ENCODE measurements around the gene TTBK2.

Gene TTBK2

DNA sequence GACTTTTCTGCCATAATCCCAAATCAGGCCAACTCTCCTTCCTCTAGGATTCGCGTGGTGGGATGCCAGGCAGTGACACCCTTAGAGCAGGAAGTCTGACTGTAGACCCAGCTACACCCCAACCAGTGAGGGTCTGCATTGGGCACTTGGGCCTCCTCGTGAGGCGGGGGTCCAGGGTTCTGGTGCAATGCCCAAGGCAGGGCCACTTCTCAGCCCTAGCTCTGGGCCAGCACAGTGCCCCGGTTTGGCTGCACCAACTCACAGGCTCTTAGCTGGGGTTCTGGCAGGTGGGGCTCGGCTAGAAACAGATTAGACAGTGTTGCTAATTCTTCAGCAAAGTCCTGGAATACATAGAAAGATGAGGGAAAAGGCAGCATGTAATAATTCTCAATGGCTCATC is 196.3 kb downstream of the TTBK2 start:
- DNase-seq, result no peak

DNA sequence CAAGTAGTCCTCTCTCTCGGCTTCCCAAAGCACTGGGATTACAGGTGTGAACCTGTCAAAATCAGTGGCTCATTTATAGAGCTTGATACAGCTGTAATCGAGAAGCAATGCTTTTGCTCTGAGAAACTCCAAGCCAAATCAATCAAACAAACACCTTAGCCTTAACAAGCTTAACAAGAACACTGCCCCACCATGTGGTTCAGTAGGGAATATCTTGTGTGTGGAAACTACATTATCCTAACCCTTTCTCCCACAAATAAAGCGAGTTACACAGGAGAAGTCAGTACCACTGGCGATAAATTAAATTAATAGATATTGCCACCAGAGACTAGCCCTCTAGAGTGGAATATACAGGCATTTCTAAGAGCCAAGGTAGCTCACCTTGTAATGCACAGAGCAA is 197.5 kb downstream of the TTBK2 start:
- no peak for DNase-seq

DNA sequence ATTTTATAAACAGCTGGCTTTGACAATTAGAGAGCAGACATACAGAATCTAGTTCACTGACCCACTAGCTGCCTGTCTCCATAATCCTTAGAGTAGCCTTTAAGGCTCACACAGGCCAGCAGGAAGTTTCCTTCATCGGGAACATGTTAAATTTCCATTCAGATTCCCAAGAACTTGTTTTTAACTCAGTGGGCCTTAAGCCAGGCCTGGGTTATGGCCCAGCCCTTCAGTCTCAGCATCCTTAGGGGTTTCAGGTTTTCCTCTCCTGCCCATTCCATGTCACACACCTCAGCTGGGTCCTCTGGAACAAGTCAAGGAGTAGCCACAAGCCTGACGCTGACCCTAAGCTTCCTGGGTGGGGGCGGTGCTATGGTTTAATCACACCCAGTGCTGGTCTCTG is 198.7 kb downstream of the TTBK2 start:
- no peak for DNase-seq

DNA sequence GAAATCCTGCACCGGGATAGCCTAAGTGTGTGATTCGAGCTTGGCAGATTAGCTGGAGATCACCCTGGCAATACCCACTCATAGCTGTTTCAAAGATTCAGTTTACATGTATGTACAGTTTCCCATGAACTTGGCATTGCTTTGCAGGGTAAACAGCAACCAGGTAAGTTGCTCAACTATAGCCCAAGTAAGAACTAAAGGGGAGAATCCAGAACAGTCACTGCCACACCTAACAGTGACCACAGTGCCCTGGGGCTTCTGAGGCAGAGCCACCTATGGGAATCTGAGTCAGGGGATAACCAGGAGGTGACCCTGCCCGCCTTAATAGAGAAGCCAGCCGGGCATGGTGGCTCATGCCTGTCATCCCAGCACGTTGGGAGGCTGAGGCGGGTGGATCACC is 199.6 kb downstream of the TTBK2 start:
- DNase-seq, result no peak

DNA sequence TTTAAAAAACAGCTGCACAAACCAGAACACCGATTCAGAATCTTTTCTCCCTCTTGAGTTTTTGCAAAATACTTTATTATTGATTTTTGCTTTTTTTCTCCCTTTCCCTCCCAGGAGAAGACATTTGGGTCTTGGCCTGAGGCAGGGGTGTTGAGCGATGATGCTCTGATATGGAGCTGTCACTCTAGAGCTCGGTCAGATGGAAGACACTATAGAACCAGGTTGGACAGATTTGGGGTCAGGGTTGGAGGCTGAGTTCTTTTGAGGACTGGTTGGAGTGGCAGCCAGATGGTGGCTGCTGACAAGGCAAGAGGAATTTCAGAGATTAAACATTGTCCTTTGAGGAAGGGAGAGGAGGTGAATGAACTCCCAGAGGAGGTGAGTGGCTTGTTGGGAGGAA is 200.5 kb downstream of the TTBK2 start:
- no peak for DNase-seq

DNA sequence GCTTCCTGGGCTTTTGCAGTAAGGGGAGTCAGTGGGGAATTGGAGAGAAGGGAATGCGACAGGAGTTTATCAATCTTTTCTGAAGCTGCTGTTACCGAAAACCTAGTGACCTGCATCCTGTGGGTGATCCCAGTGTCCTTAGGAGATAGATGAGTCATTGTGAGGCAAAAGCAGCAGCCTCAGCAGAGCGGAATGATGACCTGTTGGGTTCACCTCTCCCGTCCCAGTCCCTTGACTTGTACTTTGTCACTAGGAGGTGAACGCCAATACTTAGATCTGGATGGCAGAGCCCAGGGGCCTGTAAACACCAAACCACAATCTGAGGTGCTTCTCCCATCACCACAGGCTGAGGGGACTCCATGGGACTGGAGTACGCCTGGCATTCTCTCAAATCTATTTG is 201.5 kb downstream of the TTBK2 start:
- no peak for DNase-seq

DNA sequence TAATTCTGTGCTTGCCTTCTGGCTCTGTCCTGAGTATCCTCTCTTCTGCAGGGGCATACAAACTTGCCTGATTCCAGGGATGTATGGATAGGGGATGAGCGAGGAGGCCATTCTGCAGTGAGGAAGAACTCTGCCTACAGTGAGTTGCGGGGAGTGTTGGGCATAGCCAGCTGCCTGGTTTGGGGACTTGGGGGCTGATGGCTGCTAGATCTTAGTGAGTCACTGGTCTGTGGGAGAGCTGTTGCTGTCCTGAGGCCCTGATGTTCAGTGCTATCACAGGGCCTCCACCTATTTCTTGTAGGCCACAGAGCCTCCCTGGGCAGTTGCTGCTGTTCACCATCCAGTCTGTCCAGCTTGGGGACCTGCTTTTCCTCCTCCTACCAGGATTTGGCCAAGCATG is 204.0 kb downstream of the TTBK2 start:
- DNase-seq, result no peak

DNA sequence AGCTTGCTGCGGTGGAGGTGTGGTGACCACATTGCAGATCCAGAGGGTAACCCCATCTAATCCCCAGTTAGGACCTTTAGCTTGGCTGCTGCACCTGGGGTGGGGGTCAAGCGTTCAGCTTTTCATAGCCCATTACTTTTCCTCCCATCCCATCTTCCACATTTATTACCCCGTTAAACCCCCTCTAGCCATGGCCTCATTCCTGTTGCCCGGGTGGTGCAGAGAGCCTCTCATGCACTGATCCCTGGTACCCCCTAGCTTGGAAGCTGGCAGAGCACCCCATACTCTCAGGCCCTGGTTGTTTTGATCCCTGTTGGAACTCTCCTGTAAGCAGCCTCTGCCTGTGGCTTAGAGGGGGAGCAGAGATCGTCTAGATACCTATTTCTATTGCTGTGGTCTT is 204.5 kb downstream of the TTBK2 start:
- DNase-seq, result no peak

DNA sequence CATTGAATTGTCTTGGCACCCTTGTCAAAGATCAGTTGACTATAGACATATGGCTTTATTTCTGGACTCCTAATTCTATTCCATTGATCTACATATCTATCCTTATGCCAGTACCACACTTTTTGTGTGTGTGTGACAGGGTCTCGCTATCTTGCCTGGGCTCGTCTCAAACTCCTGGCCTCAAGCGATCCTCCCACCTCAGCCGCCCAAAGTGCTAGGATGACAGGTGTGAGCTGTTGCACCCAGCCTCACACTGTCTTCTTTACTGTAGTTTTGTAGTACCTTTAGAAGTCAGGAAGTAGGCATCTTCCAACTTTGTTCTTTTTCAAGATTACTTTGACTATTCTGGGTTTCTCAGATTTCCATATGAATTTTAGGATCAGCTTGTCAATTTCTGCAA is 208.0 kb downstream of the TTBK2 start:
- no peak for DNase-seq

DNA sequence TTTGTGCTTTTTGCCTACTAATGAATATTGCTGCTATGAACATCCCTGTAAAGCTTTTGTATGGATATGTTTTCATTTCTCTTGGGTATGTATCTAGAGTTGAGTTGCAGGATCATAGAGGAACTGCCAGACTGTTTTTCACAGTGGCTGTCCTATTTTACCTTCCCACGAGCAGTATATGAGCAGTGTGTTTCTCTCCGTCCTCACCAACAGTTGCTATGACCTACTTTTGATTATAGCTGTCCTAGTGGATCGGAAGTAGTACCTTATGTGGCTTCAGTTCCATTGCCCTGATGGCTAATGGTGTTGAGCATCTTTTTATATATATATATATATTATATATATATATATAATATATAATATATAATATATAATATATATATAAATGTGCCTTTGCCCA is 208.8 kb downstream of the TTBK2 start:
- DNase-seq, result no peak

DNA sequence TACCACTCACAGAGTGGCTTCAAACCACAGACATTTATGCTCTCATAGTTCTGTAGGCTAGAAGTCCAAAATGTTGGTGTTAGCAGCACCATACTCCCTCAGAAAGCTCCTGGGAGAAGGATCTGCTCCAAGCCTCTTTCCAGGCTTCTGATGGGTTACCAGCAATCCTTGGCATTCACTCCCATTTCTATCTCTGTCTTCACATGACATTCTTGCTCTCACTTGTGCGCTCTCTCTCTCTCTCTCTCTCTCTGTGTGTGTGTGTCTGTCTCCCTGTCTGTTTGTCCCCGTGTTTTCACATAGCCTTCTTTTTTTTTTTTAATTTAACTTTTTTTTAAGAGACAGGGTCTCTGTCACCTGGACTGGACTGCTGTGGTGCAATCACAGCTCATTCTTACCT is 209.9 kb downstream of the TTBK2 start:
- no peak for DNase-seq

DNA sequence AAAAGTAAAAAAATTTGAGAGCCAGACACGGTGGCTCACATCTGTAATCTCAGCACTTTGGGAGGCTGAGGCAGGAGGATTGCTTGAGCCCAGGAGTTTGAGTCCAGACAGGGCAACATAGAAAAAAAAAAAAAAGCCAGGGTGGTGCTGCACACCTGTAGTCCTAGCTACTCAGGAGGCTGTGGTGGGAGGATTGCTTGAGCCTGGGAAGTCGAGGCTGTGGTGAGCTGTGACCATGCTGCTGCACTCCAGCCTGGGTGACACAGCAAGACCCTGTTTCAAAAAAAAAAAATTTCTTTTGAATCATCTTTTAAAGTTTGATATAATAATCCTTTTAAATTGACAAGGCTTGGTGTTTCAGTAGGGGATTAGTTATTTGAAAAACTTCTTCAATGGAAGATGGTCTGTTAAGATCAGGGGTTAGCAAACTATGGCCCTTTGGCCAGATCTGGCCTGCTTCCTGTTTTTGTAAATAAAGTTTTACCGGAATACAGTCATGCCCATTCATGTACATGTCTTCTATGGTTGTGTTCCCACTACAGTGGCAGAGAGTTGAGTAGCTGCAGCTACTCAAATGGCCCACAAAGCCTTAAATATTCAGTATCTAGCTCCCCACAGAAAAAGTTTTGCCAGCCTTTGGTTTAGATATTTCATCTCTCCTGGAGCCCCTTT is 212.6 kb downstream of the TTBK2 start:
- DNase-seq, result no peak

DNA sequence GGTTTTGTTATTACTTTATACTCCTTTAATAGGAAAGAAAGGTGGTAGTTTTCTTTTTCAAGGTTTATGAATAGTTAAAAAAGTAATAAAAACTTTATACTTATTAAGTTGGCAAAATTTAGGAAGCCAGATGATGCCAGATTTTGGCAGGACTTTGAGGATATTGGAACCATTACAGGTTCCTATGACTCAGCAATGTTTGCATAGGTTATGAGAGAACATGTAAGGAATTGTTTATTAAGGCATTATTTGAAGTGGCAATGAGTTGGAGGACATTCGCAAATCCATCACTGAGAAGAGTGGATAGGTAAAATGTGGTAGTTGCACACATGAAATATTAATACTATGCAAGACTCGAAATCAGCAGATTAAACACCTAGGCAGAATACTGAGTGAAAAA is 213.5 kb downstream of the TTBK2 start:
- DNase-seq, result no peak

DNA sequence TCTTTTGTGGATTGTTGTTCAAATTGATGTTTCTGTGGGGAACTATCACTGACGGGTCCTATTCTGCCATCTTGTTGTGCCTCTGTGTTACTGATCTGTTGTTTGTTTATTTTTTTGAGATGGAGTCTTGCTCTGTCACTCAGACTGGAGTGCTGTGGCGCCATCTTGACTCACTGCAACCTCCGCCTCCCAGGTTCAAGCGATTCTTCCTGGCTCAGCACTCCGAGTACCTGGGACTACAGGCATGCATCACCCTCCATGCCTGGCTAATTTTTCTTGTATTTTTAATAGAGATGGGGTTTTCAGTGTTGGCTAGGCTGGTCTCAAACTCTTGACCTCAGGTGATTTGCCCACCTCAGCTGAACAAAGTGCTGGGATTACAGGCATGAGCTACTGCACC is 215.2 kb downstream of the TTBK2 start:
- DNase-seq, result no peak

DNA sequence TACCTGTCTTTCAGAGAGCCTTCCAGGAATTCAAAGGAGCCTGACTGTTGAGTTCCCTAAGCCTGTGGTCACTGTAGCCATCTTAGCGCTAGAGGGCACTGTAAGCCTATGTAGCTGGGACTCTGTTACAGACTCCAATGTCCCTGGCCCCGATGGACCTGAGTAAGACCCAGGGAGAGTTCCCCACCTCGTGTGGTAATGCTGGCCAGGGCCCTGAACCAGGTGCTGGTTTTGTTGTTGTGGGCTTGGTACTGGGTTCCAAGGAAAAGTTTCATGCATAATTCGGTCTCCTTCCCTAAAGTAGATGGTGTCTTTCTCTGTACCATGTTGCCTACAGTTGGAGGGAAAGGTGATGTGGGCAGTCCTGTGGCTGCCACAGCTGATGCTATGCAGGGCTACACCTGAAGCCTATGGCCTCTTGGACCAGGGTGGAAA is 216.1 kb downstream of the TTBK2 start:
- peak in 2 of 4 experiments; percentile 15 to 18 for DNase-seq

DNA sequence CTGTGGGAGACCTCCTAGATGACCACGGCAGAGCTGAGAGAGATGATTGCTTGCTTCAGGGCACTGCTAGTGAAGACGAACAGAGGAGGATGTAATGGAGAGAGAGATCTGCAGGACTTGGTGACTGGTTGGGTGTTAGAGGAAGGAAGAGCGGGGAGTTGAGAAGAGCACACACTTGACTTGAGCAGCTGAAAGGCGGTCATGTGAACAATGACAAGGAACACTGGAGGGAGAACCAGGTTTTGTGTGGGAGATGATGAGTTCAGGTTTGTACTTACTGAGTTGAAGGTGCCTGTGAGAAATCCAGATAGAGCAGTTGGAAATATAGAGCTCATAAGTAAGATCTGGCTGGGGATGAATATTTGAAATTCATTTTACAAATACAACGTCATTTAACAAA is 224.0 kb downstream of the TTBK2 start:
- no peak for DNase-seq

DNA sequence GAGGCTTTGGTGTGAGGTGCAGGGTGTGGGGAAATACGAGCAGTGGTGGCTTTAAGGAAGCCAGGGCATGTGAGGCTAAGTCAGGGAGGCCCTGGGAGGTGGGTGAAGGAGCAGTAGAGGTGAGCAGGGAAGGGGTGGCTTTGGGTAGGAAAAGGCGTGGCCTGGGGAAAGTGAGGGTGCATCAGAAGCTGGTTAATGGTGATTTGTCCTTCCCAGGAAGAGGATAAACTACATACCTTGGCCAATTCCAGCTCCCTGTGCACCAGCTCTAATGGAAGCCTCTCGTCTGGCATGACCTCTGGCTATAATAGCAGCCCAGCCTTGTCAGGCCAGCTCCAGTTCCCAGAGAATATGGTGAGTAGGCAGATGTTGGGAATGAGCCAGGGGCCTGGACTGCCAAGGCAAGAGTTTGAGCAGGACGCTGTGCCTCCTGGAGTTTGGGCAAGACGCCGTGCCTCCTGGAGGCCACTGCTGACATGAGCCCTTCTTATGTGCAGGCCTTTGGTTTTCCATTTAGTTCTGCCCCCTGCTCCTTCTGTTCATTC is 225.0 kb downstream of the TTBK2 start:
- DNase-seq, result no peak

DNA sequence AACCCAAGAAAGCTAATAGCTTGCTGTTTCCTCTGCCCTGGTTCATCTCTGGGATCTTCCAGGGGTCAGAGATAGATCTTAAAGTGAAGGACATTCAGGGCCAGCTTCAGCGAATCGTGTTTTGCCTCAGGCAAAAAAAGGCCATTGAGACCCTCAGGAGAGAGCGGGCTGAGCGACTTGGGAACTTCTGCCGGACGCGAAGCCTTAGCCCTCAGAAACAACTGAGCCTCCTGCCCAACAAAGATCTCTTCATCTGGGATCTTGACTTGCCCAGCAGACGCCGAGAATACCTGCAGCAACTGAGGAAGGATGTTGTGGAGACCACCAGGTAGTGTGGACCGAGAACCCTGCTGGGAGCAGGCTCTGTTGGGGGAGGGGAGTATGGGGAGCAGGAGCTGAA is 226.2 kb downstream of the TTBK2 start:
- DNase-seq, result no peak

DNA sequence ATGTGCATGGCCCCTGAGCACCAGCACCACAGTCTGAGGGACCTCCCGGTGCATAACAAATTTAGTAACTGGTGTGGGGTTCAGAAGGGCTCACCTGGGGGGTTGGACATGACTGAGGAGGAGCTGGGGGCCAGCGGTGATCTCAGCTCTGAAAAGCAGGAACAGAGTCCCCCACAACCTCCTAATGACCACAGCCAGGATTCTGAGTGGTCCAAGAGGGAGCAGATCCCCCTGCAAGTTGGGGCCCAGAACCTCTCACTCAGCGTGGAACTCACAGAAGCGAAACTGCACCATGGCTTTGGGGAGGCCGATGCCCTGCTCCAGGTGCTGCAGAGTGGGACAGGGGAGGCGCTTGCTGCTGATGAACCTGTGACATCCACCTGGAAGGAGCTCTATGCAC is 226.6 kb downstream of the TTBK2 start:
- no peak for DNase-seq

DNA sequence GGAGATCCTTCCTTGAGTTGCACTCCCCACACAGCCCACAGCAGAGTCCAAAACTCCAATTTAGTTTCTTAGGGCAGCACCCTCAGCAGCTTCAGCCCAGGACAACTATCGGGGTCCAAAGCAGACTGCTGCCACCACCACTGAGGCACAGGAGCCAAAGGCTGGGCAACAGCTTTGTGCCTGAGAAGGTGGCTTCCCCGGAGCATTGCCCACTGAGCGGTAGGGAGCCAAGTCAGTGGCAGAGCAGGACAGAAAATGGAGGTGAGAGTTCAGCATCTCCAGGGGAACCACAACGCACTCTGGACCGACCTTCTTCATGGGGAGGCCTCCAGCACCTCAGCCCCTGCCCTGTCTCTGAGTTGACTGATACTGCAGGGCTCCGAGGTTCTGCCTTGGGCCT is 227.1 kb downstream of the TTBK2 start:
- no peak for DNase-seq

DNA sequence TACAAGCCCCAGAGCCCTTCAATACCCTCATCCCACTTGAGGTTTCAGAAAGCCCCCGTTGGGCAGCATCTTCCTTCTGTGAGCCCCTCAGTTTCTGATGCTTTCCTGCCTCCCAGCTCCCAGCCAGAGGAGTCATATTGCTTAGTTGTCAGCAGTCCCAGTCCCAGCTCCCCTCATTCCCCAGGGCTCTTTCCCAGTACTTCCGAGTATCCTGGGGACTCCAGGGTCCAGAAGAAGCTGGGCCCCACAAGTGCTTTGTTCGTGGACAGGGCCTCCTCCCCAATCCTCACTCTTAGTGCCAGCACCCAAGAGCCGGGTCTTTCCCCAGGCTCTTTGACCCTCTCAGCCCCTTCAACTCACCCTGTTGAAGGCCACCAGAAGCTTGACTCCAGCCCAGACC is 227.6 kb downstream of the TTBK2 start:
- no peak for DNase-seq

DNA sequence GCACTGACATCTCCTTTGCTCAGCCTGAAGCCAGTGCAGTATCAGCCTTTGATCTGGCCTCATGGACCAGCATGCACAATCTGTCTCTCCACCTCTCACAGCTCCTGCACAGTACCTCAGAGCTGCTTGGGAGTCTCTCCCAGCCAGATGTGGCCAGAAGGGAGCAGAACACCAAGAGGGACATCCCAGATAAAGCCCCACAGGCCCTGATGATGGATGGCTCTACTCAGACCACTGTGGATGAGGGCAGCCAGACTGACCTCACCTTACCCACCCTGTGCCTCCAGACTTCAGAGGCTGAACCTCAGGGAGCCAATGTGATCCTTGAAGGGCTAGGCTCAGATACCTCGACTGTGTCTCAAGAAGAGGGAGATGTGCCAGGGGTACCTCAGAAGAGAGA is 228.0 kb downstream of the TTBK2 start:
- no peak for DNase-seq

DNA sequence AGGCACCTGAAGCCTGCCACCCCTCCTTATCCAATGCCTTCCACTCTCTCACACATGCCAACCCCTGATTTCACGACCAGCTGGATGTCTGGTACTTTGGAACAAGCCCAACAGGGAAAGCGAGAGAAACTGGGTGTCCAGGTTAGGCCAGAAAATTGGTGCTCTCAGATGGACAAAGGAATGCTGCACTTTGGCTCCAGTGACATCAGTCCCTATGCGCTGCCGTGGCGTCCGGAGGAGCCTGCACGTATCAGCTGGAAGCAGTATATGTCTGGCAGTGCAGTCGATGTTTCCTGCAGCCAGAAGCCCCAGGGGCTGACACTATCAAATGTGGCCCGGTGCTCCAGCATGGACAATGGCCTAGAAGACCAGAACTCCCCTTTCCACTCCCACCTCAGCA is 228.8 kb downstream of the TTBK2 start:
- no peak for DNase-seq

DNA sequence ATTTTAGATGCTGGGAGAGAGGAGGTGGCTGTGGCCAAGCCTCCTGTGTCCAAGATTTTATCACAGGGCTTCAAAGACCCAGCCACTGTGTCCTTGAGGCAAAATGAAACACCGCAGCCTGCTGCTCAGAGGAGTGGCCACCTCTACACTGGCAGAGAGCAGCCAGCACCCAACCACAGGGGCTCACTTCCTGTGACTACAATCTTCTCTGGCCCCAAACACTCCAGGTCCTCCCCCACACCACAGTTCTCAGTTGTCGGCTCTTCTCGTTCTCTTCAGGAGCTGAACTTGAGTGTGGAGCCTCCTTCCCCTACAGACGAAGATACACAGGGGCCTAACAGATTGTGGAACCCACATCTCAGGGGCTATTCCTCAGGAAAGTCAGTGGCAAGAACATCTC is 229.3 kb downstream of the TTBK2 start:
- DNase-seq, result no peak
